Right lobe of liver (tissue), 6 donors: ENCODE results near the gene KCNMA1. TPM values are rescaled to one million over a fixed set of nuclear protein-coding genes. Genes with fewer than 3 reads are reported as not detected.
"Not testable (repeated sequence)": the region's sequence is repeated elsewhere in the genome, so short reads cannot be mapped to it uniquely, and the experiment has no call there.

Experiments
- ATAC-seq, 4 donors: fragments of 200-7000 bp; cut with Tn5 transposase; one replicate each; pipeline ENCODE4 v1.9.1; 2020; ENCODE audit warnings: mild to moderate bottlenecking in 4 of 4, moderate library complexity in 4 of 4
- DNase-seq, 3 donors: peaks; one replicate each; pipeline ENCODE4 v3.0.0-alpha.2; 2020
- H3K27ac ChIP-seq, 3 donors: fragments of 200-600 bp; one replicate each; pipeline ENCODE4 v1.8.0; 2022
- H3K27me3 ChIP-seq, 2 donors: fragments of 200-600 bp; one replicate each; pipeline ENCODE4 v1.8.0; 2022
- H3K36me3 ChIP-seq, 4 donors: fragments of 200-600 bp; sonication (generic) in 1 of 4; one replicate each; pipeline versions ENCODE4 v1.5.1 to v1.8.0; 2017 to 2022; ENCODE audit warnings: control low read depth in 1 of 4
- H3K4me1 ChIP-seq, 4 donors: fragments of 200-600 bp; sonication (generic) in 1 of 4; one replicate each; pipeline versions ENCODE4 v1.5.1 to v1.8.0; 2017 to 2022; ENCODE audit warnings: control low read depth in 1 of 4
- H3K4me3 ChIP-seq, 3 donors: fragments of 200-600 bp; one replicate each; pipeline ENCODE4 v1.8.0; 2022
- H3K9me3 ChIP-seq, 4 donors: fragments of 200-600 bp; sonication (generic) in 1 of 4; one replicate each; pipeline versions ENCODE4 v1.5.1 to v1.8.0; 2017 to 2022; ENCODE audit warnings: control low read depth in 1 of 4
- POLR2A ChIP-seq: fragments of 450-650 bp; IDR thresholded peaks from one replicate; pipeline ENCODE4 v1.6.1; 2017; ENCODE audit warnings: antibody characterized with exemption, mild to moderate bottlenecking
- WGBS: methylation state at CpG from one replicate; pipeline ENCODE4 v1.1.6; 2018; ENCODE audit warnings: low coverage, low lambda C conversion rate; ENCODE audit not compliant: insufficient coverage; ENCODE audit errors: missing lambda C conversion rate; 5-methylcytosine and 5-hydroxymethylcytosine counted together
- intact Hi-C, 2 donors: fragments of 100-400 bp; cut with DNase I; formaldehyde crosslinking; loops; one replicate each; pipeline versions ENCODE4 v1.11.2 to v1.14.1; 2022
- total RNA-seq, 6 experiments: library from RNA; depleted of rRNA in 2 of 6; stranded (reverse); fragments of >200 nt in 2 of 6; fragmentation: NEBNext Ultra II Directional in 3 of 6; extraction: Animal tissue kit (Norgen Biotek cat#: 25700) in 3 of 6; gene quantifications; one replicate each; pipeline versions ENCODE4 v1.1.0 to v1.2.4, GENCODE V29; 2016 to 2023
- TF ChIP-seq, protein P1 (sequence below), 4 donors: fragments of 200-600 bp in 3 of 4; fragments of 450-650 bp in 1 of 4; IDR thresholded peaks; one replicate each; pipeline versions ENCODE4 v1.5.1 to v1.8.0; 2016 to 2022; ENCODE audit warnings: antibody characterized with exemption in 4 of 4, mild to moderate bottlenecking in 2 of 4
- donor health status: DM: no; HTN: yes; CAD: no.
- donor health status: DM: no; HTN: no; CAD: no.
- donor health status: DM: no; HTN: no; CAD: no.
- donor health status: DM: no; HTN: yes; CAD: no.
- donor health status: DM: no; HTN: yes; CAD: no.

The KCNMA1 gene
- total RNA-seq, 6 experiments from 2014 or later: 5.7 to 48.0 (median 15.1) TPM

DNA sequence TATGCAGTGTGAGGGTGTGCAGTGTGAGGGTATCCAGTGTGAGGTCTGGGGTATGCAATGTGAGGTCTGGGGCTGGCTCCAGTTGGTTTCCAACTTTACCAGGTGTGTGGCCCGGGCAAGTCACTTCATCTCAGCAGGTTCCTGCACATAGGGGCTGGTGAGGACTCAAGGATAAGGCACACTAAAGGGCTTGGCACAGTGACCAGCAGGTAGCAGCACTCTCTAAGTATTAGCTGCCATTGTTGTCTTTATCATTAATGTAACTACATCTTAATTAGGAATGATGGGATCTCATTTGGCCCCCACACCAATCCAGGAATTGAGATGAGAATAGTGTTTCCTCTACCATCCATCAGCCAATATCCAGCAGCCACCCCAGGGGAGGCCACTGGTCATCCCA is 117.3 kb downstream of the KCNMA1 start:
- no peaks in the 10 kb centered on the region for H3K27me3 ChIP-seq
- no peaks in the 10 kb centered on the region for H3K4me1 ChIP-seq
- no peak overlapping the region for H3K4me3 ChIP-seq
- no peaks in the 10 kb centered on the region for H3K36me3 ChIP-seq
- intact Hi-C loops: no loop called here
- ATAC-seq: peak in 2 of 4 donors; percentile 40 to 50
- no peaks in the 10 kb centered on the region for H3K9me3 ChIP-seq
- no peak for DNase-seq
- H3K27ac ChIP-seq: no peak overlapping the region
- TF ChIP-seq, protein P1, sequence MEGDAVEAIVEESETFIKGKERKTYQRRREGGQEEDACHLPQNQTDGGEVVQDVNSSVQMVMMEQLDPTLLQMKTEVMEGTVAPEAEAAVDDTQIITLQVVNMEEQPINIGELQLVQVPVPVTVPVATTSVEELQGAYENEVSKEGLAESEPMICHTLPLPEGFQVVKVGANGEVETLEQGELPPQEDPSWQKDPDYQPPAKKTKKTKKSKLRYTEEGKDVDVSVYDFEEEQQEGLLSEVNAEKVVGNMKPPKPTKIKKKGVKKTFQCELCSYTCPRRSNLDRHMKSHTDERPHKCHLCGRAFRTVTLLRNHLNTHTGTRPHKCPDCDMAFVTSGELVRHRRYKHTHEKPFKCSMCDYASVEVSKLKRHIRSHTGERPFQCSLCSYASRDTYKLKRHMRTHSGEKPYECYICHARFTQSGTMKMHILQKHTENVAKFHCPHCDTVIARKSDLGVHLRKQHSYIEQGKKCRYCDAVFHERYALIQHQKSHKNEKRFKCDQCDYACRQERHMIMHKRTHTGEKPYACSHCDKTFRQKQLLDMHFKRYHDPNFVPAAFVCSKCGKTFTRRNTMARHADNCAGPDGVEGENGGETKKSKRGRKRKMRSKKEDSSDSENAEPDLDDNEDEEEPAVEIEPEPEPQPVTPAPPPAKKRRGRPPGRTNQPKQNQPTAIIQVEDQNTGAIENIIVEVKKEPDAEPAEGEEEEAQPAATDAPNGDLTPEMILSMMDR (IDR thresholded peaks at IDR 0.05): peak in 1 of 4 donors; percentile 17
- TF ChIP-seq POLR2A: no peak
- 100% methylated on average over 1 of the region's 1 CpG for WGBS

DNA sequence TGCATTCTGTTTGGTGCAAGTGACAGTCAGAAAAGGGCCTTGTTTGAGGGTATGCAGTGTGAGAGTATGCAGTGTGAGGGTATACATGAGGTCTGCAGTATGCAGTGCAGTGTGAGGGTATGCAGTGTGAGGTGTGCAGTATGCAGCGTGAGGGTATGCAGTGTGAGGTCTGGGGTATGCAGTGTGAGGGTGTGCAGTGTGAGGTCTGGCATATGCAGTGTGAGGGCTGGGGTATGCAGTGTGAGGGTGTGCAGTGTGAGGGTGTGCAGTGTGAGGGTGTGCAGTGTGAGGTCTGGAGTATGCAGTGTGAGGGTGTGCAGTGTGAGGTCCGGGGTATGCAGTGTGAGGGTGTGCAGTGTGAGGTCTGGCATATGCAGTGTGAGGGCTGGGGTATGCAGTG is 117.8 kb downstream of the KCNMA1 start:
- H3K36me3 ChIP-seq, H3K27me3 ChIP-seq, H3K4me1 ChIP-seq, intact Hi-C loops, H3K9me3 ChIP-seq, H3K27ac ChIP-seq, ATAC-seq, DNase-seq, H3K4me3 ChIP-seq: not testable (repeated sequence)
- WGBS: 67% methylated on average over 2 of the region's 2 CpGs

DNA sequence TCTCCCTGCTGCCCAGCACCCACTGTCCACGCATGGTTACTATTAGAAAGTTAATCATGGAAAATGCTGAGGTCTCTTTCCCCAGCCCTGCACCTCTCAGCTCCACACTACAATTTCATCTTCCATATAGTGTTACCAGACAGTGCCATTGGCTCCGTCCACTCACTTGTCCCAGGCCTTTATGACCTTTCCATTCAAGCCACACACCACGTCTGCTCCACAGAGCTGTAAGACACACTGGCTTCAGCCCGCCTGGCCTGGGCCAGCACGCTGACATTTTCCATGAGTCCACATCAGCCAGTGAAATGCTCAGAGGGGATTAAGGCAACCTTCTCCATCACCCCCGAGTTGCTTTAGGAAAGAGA is 118.7 kb downstream of the KCNMA1 start:
- 79% methylated on average over 6 of the region's 6 CpGs for WGBS
- intact Hi-C loops: no loop called here
- Histone ChIP-seq H3K4me1 (no peaks in the 10 kb centered on the region), H3K36me3 (no peaks in the 10 kb centered on the region), H3K27ac (no peak overlapping the region), H3K9me3 (no peaks in the 10 kb centered on the region), H3K4me3 (no peak overlapping the region), H3K27me3 (no peaks in the 10 kb centered on the region)
- no peak for TF ChIP-seq POLR2A
- TF ChIP-seq, protein P1 (IDR thresholded peaks at IDR 0.05): no peak
- DNase-seq: no peak
- no peak for ATAC-seq

DNA sequence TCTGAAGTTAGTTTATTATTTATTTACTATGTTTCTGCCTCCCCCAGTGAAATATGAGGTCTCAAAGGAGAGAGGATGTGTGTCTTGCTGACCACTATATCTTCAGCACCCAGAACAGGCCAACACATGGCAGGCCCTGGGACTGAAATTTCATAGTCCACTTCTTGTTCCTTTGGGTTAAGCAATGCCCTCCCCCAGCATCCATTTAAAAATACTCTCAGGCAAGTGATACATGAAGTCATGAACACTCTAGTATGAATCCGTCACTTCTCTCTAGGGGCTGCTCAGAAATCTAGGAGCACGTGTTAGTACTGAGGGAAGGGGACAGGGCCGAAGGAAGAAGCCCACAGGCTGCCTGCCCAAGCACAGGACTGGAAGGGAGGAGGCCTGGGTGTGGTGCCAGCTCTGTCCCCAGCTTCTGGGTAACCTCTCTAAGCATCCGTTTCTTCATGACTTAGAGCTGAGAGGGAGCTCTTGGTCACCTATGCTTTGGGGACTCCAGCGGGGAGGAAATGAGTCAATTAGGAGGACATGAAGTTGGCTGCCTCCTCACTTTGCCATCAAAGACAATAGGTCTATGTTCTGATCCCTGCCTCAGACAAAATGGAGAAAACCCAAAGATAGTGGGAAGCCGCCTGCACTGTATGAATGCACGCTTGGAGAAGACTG is 119.2 kb downstream of the KCNMA1 start:
- H3K27me3 ChIP-seq: no peaks in the 10 kb centered on the region
- H3K4me1 ChIP-seq: no peaks in the 10 kb centered on the region
- no peak overlapping the region for H3K27ac ChIP-seq
- WGBS: 79% methylated on average over 5 of the region's 7 CpGs
- ATAC-seq (peak in 2 of 4 donors; percentile 12 to 28), DNase-seq (no peak)
- H3K4me3 ChIP-seq: no peak overlapping the region
- TF ChIP-seq POLR2A: no peak
- TF ChIP-seq, protein P1 (IDR thresholded peaks at IDR 0.05): no peak
- no peaks in the 10 kb centered on the region for H3K36me3 ChIP-seq
- intact Hi-C loops: no loop called here
- no peaks in the 10 kb centered on the region for H3K9me3 ChIP-seq

DNA sequence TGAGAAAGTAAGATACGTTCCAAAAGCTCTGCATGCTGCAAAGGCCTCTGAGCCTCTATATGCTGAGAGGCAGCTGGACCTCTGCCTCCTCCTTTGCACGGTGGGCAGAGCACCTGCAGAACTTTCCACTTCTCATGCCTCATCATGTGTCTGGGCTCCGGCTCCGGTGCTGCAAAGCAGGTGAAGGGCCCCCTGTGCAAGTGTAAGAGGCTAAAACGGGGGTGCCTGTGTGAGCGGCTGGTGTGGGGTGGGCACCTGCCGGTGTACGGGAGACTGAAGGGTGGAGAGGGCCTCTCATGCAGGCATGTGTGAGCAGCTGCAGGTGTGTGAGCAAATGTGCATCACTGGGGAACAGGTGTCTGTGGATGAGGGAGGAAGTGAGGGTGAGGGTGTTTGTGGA is 121.0 kb downstream of the KCNMA1 start:
- intact Hi-C loops: no loop called here
- no peak for TF ChIP-seq POLR2A
- TF ChIP-seq, protein P1 (IDR thresholded peaks at IDR 0.05): no peak

More for the DNA sequence above, 121.0 kb downstream of the KCNMA1 start:
- no peaks in the 10 kb centered on the region for H3K36me3 ChIP-seq
- WGBS: 88% methylated on average over 5 of the region's 8 CpGs
- ATAC-seq (no peak), DNase-seq (no peak)
- H3K4me1 ChIP-seq: no peaks in the 10 kb centered on the region
- no peak overlapping the region for H3K27ac ChIP-seq
- no peaks in the 10 kb centered on the region for H3K9me3 ChIP-seq
- H3K27me3 ChIP-seq: no peaks in the 10 kb centered on the region
- no peak overlapping the region for H3K4me3 ChIP-seq
